Bladder microvascular endothelial cell (primary cell): ENCODE measurements around the gene SLCO2B1. TPM values are rescaled to one million over a fixed set of nuclear protein-coding genes. Genes with fewer than 3 reads are reported as not detected.

Source experiments
- total RNA-seq: library from RNA; depleted of rRNA; stranded (reverse); fragments of >200 nt; gene quantifications from 2 replicates; pipeline ENCODE4 v1.2.3, GENCODE V29; 2014

The SLCO2B1 gene, protein sequence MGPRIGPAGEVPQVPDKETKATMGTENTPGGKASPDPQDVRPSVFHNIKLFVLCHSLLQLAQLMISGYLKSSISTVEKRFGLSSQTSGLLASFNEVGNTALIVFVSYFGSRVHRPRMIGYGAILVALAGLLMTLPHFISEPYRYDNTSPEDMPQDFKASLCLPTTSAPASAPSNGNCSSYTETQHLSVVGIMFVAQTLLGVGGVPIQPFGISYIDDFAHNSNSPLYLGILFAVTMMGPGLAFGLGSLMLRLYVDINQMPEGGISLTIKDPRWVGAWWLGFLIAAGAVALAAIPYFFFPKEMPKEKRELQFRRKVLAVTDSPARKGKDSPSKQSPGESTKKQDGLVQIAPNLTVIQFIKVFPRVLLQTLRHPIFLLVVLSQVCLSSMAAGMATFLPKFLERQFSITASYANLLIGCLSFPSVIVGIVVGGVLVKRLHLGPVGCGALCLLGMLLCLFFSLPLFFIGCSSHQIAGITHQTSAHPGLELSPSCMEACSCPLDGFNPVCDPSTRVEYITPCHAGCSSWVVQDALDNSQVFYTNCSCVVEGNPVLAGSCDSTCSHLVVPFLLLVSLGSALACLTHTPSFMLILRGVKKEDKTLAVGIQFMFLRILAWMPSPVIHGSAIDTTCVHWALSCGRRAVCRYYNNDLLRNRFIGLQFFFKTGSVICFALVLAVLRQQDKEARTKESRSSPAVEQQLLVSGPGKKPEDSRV
- total RNA-seq = 0.81 and 19.8 TPM in 2 replicates

DNA sequence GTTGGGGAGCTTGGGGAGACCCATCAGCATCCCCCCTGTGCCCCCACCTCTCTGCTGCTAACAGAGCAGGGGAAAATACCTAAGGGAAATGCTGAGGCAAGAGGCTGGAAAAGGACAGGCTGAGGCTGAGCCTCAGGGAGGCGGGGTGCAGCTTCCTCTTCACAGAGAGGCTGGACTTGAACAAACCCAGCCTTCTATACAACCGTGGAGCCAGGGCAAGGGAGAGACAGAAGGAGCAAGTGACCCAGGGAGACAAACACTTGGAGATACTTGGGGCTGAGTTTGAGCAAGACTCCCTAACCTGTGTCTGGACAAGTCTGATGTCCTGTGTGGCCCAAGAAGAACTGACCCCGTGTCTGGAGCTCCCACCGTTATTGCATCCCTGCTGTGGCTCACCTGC is at the start of gene SLCO2B1:
Gene SLCO2B1, plus strand, starts transcription at position 229 of the 400 bp plus-strand sequence. CDS start 275 bp downstream, outside the sequence.

DNA sequence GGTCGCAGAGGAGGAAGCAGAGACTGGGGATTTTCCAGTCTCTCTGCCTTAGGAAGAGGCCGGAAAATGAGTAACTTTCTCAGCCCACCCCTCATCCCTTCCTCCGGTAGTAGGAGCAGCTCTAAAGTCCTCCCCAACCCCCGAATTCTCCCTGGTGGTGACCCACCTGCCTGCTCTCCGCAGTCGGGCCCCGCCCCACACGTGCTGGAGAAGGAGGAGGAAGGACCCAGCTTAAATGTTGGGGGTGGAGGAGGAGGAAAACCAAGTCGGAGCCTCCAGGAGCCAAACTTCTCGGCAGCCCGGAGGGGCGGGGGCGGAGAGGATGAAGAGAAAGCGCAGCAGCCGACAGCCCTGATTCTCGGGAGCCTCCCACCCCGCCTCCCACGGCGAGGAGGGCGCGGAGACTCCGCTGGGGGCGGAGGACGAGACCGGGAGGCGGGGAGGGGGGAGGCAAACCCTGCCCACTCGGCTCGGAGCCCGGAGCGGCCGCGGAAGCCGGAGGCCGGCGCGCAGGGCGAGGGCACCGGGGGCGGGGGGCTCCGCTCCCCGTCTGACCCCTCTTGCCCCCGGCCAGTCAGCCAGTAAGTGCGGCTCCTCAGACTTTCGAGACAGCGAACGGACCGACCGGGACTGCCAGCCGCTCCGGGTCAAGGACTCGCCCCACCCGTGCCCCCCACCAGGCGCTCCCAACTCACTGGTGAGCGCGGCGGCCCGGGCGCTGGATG is 89.6 kb downstream of the SLCO2B1 start, which contains the start of gene TPBGL:
Gene TPBGL, plus strand, starts transcription at position 464 of the 725 bp plus-strand sequence. CDS start 276 bp downstream, outside the sequence.

Other genes starting within 250 kb of the SLCO2B1 start
- 1.6 and 15.2 TPM in 2 replicates for gene XRRA1, start 202.0 kb upstream of the SLCO2B1 start, total RNA-seq
- 8.6 and 31.7 TPM in 2 replicates for gene SPCS2, start 201.8 kb upstream of the SLCO2B1 start, total RNA-seq
- 4.2 and 9.5 TPM in 2 replicates for gene NEU3, start 162.2 kb upstream of the SLCO2B1 start, total RNA-seq
- not detected in 2 replicates for gene OR2AT4, start 54.2 kb upstream of the SLCO2B1 start, total RNA-seq
- gene TPBGL, start 89.7 kb downstream of the SLCO2B1 start, total RNA-seq = under 0.01 TPM in 1 of 2 replicates, not detected in the other
- gene ARRB1, start 200.6 kb downstream of the SLCO2B1 start, total RNA-seq = 116 and 301 TPM in 2 replicates
- gene RPS3, start 248.4 kb downstream of the SLCO2B1 start, total RNA-seq = 2,122 and 2,321 TPM in 2 replicates